ENCODE measurements around the gene ETV5.

Gene ETV5

GRCh38 chr3:186013312-186013711 is 95.6 kb downstream of the ETV5 start:
- H3K4me3 ChIP-seq (ENCODE audit: low read length) = no peak overlapping the region
- no peak for TF ChIP-seq CTCF (conservative IDR thresholded peaks at IDR 0.05; ENCODE audit: low read length)
- no peak for DNase-seq (ENCODE audit: low read depth)

GRCh38 chr3:186012137-186012536 is 96.8 kb downstream of the ETV5 start:
- H3K4me3 ChIP-seq (ENCODE audit: low read length) = no peak overlapping the region
- DNase-seq (ENCODE audit: low read depth) = no peak
- TF ChIP-seq CTCF (conservative IDR thresholded peaks at IDR 0.05; ENCODE audit: low read length) = no peak

GRCh38 chr3:186004671-186005070 is 104.2 kb downstream of the ETV5 start:
- TF ChIP-seq CTCF (conservative IDR thresholded peaks at IDR 0.05; ENCODE audit: low read length) = no peak
- no peak for DNase-seq (ENCODE audit: low read depth)
- H3K4me3 ChIP-seq (ENCODE audit: low read length) = no peak overlapping the region

- TF ChIP-seq CTCF (conservative IDR thresholded peaks at IDR 0.05; ENCODE audit: low read length) = no peak
- DNase-seq (ENCODE audit: low read depth) = no peak
- H3K4me3 ChIP-seq (ENCODE audit: low read length) = no peak overlapping the region
Observed at GRCh38 chr3:186004209-186004608, 104.7 kb downstream of the ETV5 start.

- no peak overlapping the region for H3K4me3 ChIP-seq (ENCODE audit: low read length)
- DNase-seq (ENCODE audit: low read depth) = no peak
- TF ChIP-seq CTCF (conservative IDR thresholded peaks at IDR 0.05; ENCODE audit: low read length) = no peak
Observed at GRCh38 chr3:186003610-186004009, 105.3 kb downstream of the ETV5 start.

- no peak overlapping the region for H3K4me3 ChIP-seq (ENCODE audit: low read length)
- DNase-seq (ENCODE audit: low read depth) = peak; percentile 30
- TF ChIP-seq CTCF (conservative IDR thresholded peaks at IDR 0.05; ENCODE audit: low read length) = peak; percentile 47
Observed at GRCh38 chr3:186002884-186003472, 105.9 kb downstream of the ETV5 start.

- no peak for TF ChIP-seq CTCF (conservative IDR thresholded peaks at IDR 0.05; ENCODE audit: low read length)
- no peak for DNase-seq (ENCODE audit: low read depth)
Observed at GRCh38 chr3:186001842-186002241, 107.0 kb downstream of the ETV5 start.

More at GRCh38 chr3:186001842-186002241, 107.0 kb downstream of the ETV5 start:
- H3K4me3 ChIP-seq (ENCODE audit: low read length) = no peak overlapping the region

Data from AG10803 (cell line).